Chondrocyte (in vitro differentiated cells): ENCODE data around the gene PTPRB. TPM values are rescaled to one million over a fixed set of nuclear protein-coding genes. Genes with fewer than 3 reads are reported as not detected.

ENCODE experiments used
- DNase-seq: peaks from one replicate; pipeline ENCODE4 v3.0.0; 2021; ENCODE audit warnings: mixed read lengths, low spot score
- H3K27ac Mint-ChIP-seq: one replicate; pipeline ENCODE4 v1.8.0; 2021; ENCODE audit warnings: mild to moderate bottlenecking, moderate library complexity, mixed read lengths; ENCODE audit not compliant: unreplicated experiment
- H3K27me3 Mint-ChIP-seq: 2 replicates; pipeline ENCODE4 v1.8.0; 2021; ENCODE audit warnings: low read depth, mixed read lengths
- H3K36me3 Mint-ChIP-seq: 2 replicates; pipeline ENCODE4 v1.8.0; 2021; ENCODE audit warnings: low read depth, mixed read lengths
- H3K4me1 Mint-ChIP-seq: 2 replicates; pipeline ENCODE4 v1.8.0; 2021; ENCODE audit warnings: low read depth, mild to moderate bottlenecking, mixed read lengths
- H3K4me3 Mint-ChIP-seq: one replicate; pipeline ENCODE4 v1.8.0; 2021; ENCODE audit warnings: mild to moderate bottlenecking, moderate library complexity, mixed read lengths; ENCODE audit not compliant: unreplicated experiment
- H3K9me3 Mint-ChIP-seq: 2 replicates; pipeline ENCODE4 v1.8.0; 2021; ENCODE audit warnings: low read depth, mixed read lengths
- CTCF ChIP-seq: fragments of 200-600 bp; sonication (generic); IDR thresholded peaks from 2 replicates; pipeline ENCODE4 v1.5.0; 2021; ENCODE audit warnings: antibody characterized with exemption, mild to moderate bottlenecking, moderate library complexity
- total RNA-seq: library from RNA; stranded (reverse); gene quantifications from 3 replicates; pipeline ENCODE4 v1.2.1, GENCODE V29; 2021

PTPRB gene
- total RNA-seq, 1 donor from 2014 or later: 0.37 TPM

GRCh38 chr12:70644861-70645260 lies 7.6 kb upstream of the PTPRB start:
- H3K27ac Mint-ChIP-seq: no peak overlapping the region
- no peaks in the 10 kb centered on the region for H3K9me3 Mint-ChIP-seq
- TF ChIP-seq CTCF: no peak
- no peak for DNase-seq
- H3K36me3 Mint-ChIP-seq: no peaks in the 10 kb centered on the region
- peaks cover 52% of the 10 kb centered on the region for H3K4me1 Mint-ChIP-seq
- no peak overlapping the region for H3K4me3 Mint-ChIP-seq
- H3K27me3 Mint-ChIP-seq: no peaks in the 10 kb centered on the region

GRCh38 chr12:70643939-70644338 lies 6.7 kb upstream of the PTPRB start:
- Mint-ChIP-seq H3K27ac (no peak overlapping the region), H3K4me1 (peaks cover 46% of the 10 kb centered on the region), H3K27me3 (no peaks in the 10 kb centered on the region), H3K9me3 (no peaks in the 10 kb centered on the region), H3K36me3 (no peaks in the 10 kb centered on the region), H3K4me3 (no peak overlapping the region)
- no peak for DNase-seq
- no peak for TF ChIP-seq CTCF

DNA sequence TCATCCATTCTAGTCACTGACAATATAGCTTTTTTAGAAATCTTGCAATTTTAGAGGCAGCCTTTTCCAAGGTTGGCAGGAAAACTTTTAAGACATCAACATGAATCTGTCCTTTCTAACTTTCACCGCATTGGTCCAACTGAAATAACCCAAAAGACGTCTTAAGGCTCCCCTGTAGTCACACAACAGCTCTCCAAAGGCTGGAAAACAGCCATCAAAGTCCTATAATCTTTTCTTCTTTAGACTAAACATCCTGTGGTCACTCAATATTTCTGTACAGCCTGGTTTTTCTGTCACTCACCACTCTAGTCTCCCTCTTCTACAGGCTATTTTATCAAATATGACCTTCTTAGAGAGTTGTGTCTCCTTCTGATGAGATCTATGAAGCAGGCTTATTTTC lies 4.5 kb upstream of the PTPRB start:
- Mint-ChIP-seq H3K4me3 (no peak overlapping the region), H3K27me3 (no peaks in the 10 kb centered on the region), H3K4me1 (peaks cover 26% of the 10 kb centered on the region), H3K36me3 (no peaks in the 10 kb centered on the region), H3K9me3 (no peaks in the 10 kb centered on the region), H3K27ac (no peak overlapping the region)
- no peak for TF ChIP-seq CTCF
- no peak for DNase-seq

DNA sequence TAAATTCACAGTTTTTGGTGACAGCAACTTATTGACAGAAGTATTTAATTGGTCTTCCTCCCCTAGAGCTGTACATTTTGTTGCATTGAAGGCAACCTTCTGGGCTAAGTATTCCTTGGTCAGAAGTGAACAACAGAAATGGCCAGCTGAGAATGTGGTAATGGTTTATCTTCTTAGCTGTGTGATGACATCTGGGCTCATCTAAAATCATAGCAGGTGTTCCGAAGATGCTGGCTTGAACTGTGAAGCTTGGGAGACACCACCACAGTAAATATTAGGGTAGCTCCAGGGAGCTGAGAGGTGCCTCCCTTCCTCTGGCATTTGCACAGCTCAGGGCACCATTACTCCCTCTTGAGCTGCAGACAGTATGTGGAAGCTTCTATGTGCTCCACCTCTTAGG lies 3.7 kb upstream of the PTPRB start:
- no peaks in the 10 kb centered on the region for H3K36me3 Mint-ChIP-seq
- no peaks in the 10 kb centered on the region for H3K9me3 Mint-ChIP-seq
- no peaks in the 10 kb centered on the region for H3K27me3 Mint-ChIP-seq
- no peak for TF ChIP-seq CTCF
- DNase-seq: no peak
- peaks cover 18% of the 10 kb centered on the region for H3K4me1 Mint-ChIP-seq
- no peak overlapping the region for H3K27ac Mint-ChIP-seq
- no peak overlapping the region for H3K4me3 Mint-ChIP-seq

GRCh38 chr12:70639535-70639934 lies 2.3 kb upstream of the PTPRB start:
- no peaks in the 10 kb centered on the region for H3K27me3 Mint-ChIP-seq

More at GRCh38 chr12:70639535-70639934, 2.3 kb upstream of the PTPRB start:
- Mint-ChIP-seq H3K4me1 (peaks cover 5% of the 10 kb centered on the region), H3K4me3 (no peak overlapping the region), H3K27ac (no peak overlapping the region), H3K9me3 (no peaks in the 10 kb centered on the region), H3K36me3 (no peaks in the 10 kb centered on the region)
- DNase-seq: no peak
- TF ChIP-seq CTCF: no peak
